GM19397 (cell line): ENCODE results near the gene DUSP9.
"Not testable (repeated sequence)": the region's sequence is repeated elsewhere in the genome, so short reads cannot be mapped to it uniquely, and the experiment has no call there.

Source experiments
- ATAC-seq: cut with Tn5 transposase; IDR thresholded peaks from one replicate; pipeline ENCODE4 v1.9.1; 2021; ENCODE audit warnings: mild to moderate bottlenecking, moderate library complexity; ENCODE audit not compliant: unreplicated experiment

Gene DUSP9

GRCh38 chrX:153689654-153690465 is 42.9 kb downstream of the DUSP9 start:
- ATAC-seq: no peak

GRCh38 chrX:153690466-153690865 is 43.5 kb downstream of the DUSP9 start:
- no peak for ATAC-seq

GRCh38 chrX:153691032-153691827 is 44.2 kb downstream of the DUSP9 start:
- not testable (repeated sequence) for ATAC-seq

- no peak for ATAC-seq
Observed at GRCh38 chrX:153692003-153692402, 45.0 kb downstream of the DUSP9 start.

- ATAC-seq: no peak
Observed at GRCh38 chrX:153692611-153693156, 45.7 kb downstream of the DUSP9 start.

GRCh38 chrX:153693216-153694086 is 46.4 kb downstream of the DUSP9 start:
- no peak for ATAC-seq

GRCh38 chrX:153694256-153694655 is 47.3 kb downstream of the DUSP9 start:
- not testable (repeated sequence) for ATAC-seq

GRCh38 chrX:153694687-153695270 is 47.8 kb downstream of the DUSP9 start:
- no peak for ATAC-seq

- ATAC-seq: no peak
Observed at GRCh38 chrX:153696100-153696499, 49.1 kb downstream of the DUSP9 start.

- ATAC-seq: not testable (repeated sequence)
Observed at GRCh38 chrX:153696538-153696937, 49.5 kb downstream of the DUSP9 start.

- ATAC-seq: not testable (repeated sequence)
Observed at GRCh38 chrX:153696986-153697722, 50.2 kb downstream of the DUSP9 start.

GRCh38 chrX:153697924-153698865 is 51.2 kb downstream of the DUSP9 start:
- no peak for ATAC-seq

GRCh38 chrX:153699210-153699783 is 52.3 kb downstream of the DUSP9 start:
- not testable (repeated sequence) for ATAC-seq

GRCh38 chrX:153699784-153700371 is 52.9 kb downstream of the DUSP9 start:
- ATAC-seq: not testable (repeated sequence)

- ATAC-seq: no peak
Observed at GRCh38 chrX:153700376-153700945, 53.5 kb downstream of the DUSP9 start.
